ENCODE measurements around the gene MVK. TPM values are rescaled to one million over a fixed set of nuclear protein-coding genes. Genes with fewer than 3 reads are reported as not detected.

The MVK gene
- total and polyA plus RNA-seq, 4 donors, result 22.4 to 62.7 (median 37.2) TPM

DNA sequence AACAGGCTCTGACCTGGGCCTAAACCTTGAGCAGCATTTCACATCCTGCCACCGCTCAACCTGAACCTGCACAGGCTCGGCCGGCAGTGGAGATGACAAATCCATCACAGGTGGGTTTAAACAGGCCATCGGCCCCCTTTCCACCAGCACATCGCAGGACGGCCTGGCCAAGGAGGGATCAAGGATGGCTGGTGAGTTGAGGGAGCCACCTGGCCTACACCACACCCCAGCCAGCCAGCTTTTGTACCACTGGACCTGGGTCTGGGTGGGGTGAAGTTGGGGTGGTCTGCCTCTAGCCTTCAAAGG lies 14.4 kb upstream of the MVK start:
- peaks cover 0 to under 1% (median under 1%) of the 10 kb centered on the region in 3 donors for H3K27me3 ChIP-seq (ENCODE audit: control insufficient read depth in 3 of 3, insufficient read depth in 3 of 3, low read length in 2 of 3)
- peaks cover 0 to 1% (median 0%) of the 10 kb centered on the region in 4 donors for H3K9me3 ChIP-seq (ENCODE audit: control insufficient read depth in 4 of 4, insufficient read depth in 3 of 4, low read length in 3 of 4)
- no peak for TF ChIP-seq CTCF (IDR thresholded peaks at IDR 0.05; ENCODE audit: control extremely low read depth, extremely low read depth)
- H3K4me1 ChIP-seq (ENCODE audit: control insufficient read depth in 5 of 5, insufficient read depth in 5 of 5, low read length in 5 of 5), result no peaks in the 10 kb centered on the region
- no peak overlapping the region for H3K4me3 ChIP-seq
- H3K27ac ChIP-seq (ENCODE audit: low read depth in 1 of 2, low read length in 1 of 2), result no peak overlapping the region
- ATAC-seq (ENCODE audit: insufficient read depth, low FRiP score) (no peak), DNase-seq (no peak)
- peaks cover 0 to 26% (median 6%) of the 10 kb centered on the region in 4 donors for H3K36me3 ChIP-seq (ENCODE audit: control insufficient read depth in 4 of 4, insufficient read depth in 4 of 4, low read length in 4 of 4)
- no peak overlapping the region for H3K9ac ChIP-seq (ENCODE audit: insufficient read depth in 1 of 2, low read length in 2 of 2)
- 90 to 97% methylated on average over 6 of the region's 6 CpGs for WGBS, 2 donors

GRCh38 chr12:109559601-109560000 lies 14.0 kb upstream of the MVK start:
- Histone ChIP-seq H3K36me3 (ENCODE audit: control insufficient read depth in 4 of 4, insufficient read depth in 4 of 4, low read length in 4 of 4) (peaks cover 0 to 28% (median 6%) of the 10 kb centered on the region in 4 donors), H3K27ac (ENCODE audit: low read depth in 1 of 2, low read length in 1 of 2) (no peak overlapping the region), H3K4me3 (no peak overlapping the region), H3K4me1 (ENCODE audit: control insufficient read depth in 5 of 5, insufficient read depth in 5 of 5, low read length in 5 of 5) (no peaks in the 10 kb centered on the region), H3K9ac (ENCODE audit: insufficient read depth in 1 of 2, low read length in 2 of 2) (no peak overlapping the region), H3K9me3 (ENCODE audit: control insufficient read depth in 4 of 4, insufficient read depth in 3 of 4, low read length in 3 of 4) (peaks cover 0 to 1% (median 0%) of the 10 kb centered on the region in 4 donors), H3K27me3 (ENCODE audit: control insufficient read depth in 3 of 3, insufficient read depth in 3 of 3, low read length in 2 of 3) (no peaks in the 10 kb centered on the region)
- ATAC-seq (ENCODE audit: insufficient read depth, low FRiP score) (no peak), DNase-seq (no peak)
- TF ChIP-seq CTCF (IDR thresholded peaks at IDR 0.05; ENCODE audit: control extremely low read depth, extremely low read depth), result no peak
- WGBS, 2 donors, result 97 to 98% methylated on average over 10 of the region's 10 CpGs

DNA sequence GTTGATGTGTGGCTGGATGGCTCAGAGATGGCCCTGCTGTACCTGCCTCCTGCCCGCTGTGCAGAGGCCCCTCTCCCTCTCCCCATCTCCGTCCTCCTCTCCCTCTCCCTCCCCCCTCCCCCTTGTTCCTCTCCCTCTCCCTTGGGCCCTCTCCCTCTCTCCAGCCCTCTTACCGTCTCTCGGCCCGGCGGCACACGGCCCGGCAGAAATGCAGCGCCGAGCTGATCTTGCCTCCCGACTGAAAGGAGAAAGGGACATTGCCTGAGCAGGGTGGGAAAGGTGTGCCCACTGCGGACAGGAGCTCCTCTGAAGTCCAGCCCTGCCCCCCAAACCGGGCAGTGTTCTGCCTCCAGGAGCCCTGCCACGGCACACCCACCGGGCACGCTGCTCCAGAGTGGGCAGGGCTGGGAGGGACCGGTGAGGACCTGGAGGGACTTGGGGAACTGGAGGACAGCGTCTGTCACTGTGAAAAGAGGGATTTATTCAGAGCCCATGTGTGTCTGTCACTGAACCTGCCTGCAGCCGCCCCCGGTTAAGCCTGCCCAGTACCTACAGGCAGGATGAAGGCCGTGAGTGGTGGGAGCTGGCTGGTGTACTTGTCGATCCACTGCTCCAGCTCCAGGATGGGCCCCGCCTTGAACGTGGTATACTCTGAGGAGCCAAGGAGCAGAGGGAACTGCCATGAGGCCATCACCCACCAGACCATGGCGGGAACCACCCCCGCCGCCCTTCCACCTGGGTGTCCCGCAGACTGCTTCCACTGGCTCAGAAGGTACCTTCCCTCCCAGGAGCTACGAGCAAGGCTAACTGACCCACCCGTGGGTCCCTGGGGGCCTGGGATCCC lies 12.5 kb upstream of the MVK start:
- ATAC-seq (ENCODE audit: insufficient read depth, low FRiP score) (no peak), DNase-seq (no peak)
- Histone ChIP-seq H3K36me3 (ENCODE audit: control insufficient read depth in 4 of 4, insufficient read depth in 4 of 4, low read length in 4 of 4) (peaks cover 0 to 34% (median 10%) of the 10 kb centered on the region in 4 donors), H3K27me3 (ENCODE audit: control insufficient read depth in 3 of 3, insufficient read depth in 3 of 3, low read length in 2 of 3) (no peaks in the 10 kb centered on the region), H3K4me1 (ENCODE audit: control insufficient read depth in 5 of 5, insufficient read depth in 5 of 5, low read length in 5 of 5) (no peaks in the 10 kb centered on the region), H3K9me3 (ENCODE audit: control insufficient read depth in 4 of 4, insufficient read depth in 3 of 4, low read length in 3 of 4) (peaks cover 0 to 1% (median 0%) of the 10 kb centered on the region in 4 donors), H3K9ac (ENCODE audit: insufficient read depth in 1 of 2, low read length in 2 of 2) (no peak overlapping the region), H3K27ac (ENCODE audit: low read depth in 1 of 2, low read length in 1 of 2) (no peak overlapping the region), H3K4me3 (no peak overlapping the region)
- no peak for TF ChIP-seq CTCF (IDR thresholded peaks at IDR 0.05; ENCODE audit: control extremely low read depth, extremely low read depth)
- WGBS, 2 donors, result 89 to 91% methylated on average over 28 to 30 of the region's 30 CpGs
